Colonic mucosa (tissue), 4 donors: ENCODE results near the gene WFDC12. TPM values are rescaled to one million over a fixed set of nuclear protein-coding genes. Genes with fewer than 3 reads are reported as not detected.
"Not testable (repeated sequence)": the region's sequence is repeated elsewhere in the genome, so short reads cannot be mapped to it uniquely, and the experiment has no call there.

Experiments
- DNase-seq: peaks from one replicate; pipeline ENCODE4 v3.0.0-alpha.2; 2020
- H3K27ac ChIP-seq: fragments of 200-600 bp; one replicate; pipeline ENCODE4 v1.8.0; 2021
- H3K27me3 ChIP-seq: fragments of 200-600 bp; one replicate; pipeline ENCODE4 v1.8.0; 2021
- H3K36me3 ChIP-seq: fragments of 200-600 bp; one replicate; pipeline ENCODE4 v1.8.0; 2021
- H3K4me1 ChIP-seq: fragments of 200-600 bp; one replicate; pipeline ENCODE4 v1.8.0; 2021; ENCODE audit warnings: mild to moderate bottlenecking
- H3K4me3 ChIP-seq: fragments of 200-600 bp; one replicate; pipeline ENCODE4 v1.8.0; 2021
- H3K9ac ChIP-seq, 2 donors: one replicate each; pipeline ENCODE4 v1.7.0; 2013; ENCODE audit warnings: control low read depth in 2 of 2, low read depth in 2 of 2, low read length in 2 of 2
- H3K9me3 ChIP-seq: fragments of 200-600 bp; one replicate; pipeline ENCODE4 v1.8.0; 2021
- intact Hi-C: fragments of 100-400 bp; cut with DNase I; formaldehyde crosslinking; loops from one replicate; pipeline ENCODE4 v1.14.1; 2022
- total RNA-seq, 2 donors: library from RNA; stranded (reverse); fragmentation: NEBNext Ultra II Directional in 1 of 2; extraction: Animal tissue kit (Norgen Biotek cat#: 25700) in 1 of 2; gene quantifications; one replicate each; pipeline ENCODE4 v1.2.1, GENCODE V29; 2021
- TF ChIP-seq, protein P1 (sequence below): fragments of 200-600 bp; IDR thresholded peaks from one replicate; pipeline ENCODE4 v1.8.0; 2022; ENCODE audit warnings: antibody characterized with exemption, mild to moderate bottlenecking
- donor health status: healthy.
- donor health status: DM: no; HTN: no; CAD: no.
- donor health status: DM: no; HTN: no; CAD: no.

WFDC12 gene
- total RNA-seq, 2 donors from 2014 or later: not detected

DNA sequence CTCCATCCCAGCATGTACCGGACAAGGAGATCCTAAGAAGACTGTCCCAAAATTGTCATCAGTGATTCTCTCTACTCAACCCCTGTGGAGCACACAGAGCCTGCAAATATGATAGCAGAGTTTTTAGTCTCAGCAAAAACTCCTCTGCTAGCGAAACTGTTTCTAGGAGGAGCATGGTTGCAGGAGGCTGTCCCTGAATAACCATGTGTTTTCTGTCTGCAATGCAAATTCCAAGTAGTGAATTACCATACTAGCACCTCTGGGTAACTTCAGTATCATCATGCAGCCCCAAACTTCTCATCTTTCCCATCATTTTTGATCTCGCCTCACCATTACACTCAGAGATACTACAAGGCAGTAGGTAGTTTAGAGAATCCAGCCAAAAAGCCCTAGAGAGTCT lies 24.8 kb upstream of the WFDC12 start:
- no peaks in the 10 kb centered on the region for H3K27me3 ChIP-seq
- no peak overlapping the region for H3K4me3 ChIP-seq
- H3K36me3 ChIP-seq: no peaks in the 10 kb centered on the region
- TF ChIP-seq, protein P1, sequence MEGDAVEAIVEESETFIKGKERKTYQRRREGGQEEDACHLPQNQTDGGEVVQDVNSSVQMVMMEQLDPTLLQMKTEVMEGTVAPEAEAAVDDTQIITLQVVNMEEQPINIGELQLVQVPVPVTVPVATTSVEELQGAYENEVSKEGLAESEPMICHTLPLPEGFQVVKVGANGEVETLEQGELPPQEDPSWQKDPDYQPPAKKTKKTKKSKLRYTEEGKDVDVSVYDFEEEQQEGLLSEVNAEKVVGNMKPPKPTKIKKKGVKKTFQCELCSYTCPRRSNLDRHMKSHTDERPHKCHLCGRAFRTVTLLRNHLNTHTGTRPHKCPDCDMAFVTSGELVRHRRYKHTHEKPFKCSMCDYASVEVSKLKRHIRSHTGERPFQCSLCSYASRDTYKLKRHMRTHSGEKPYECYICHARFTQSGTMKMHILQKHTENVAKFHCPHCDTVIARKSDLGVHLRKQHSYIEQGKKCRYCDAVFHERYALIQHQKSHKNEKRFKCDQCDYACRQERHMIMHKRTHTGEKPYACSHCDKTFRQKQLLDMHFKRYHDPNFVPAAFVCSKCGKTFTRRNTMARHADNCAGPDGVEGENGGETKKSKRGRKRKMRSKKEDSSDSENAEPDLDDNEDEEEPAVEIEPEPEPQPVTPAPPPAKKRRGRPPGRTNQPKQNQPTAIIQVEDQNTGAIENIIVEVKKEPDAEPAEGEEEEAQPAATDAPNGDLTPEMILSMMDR: no peak
- intact Hi-C loops: no loop called here
- H3K9ac ChIP-seq: no peak overlapping the region
- H3K9me3 ChIP-seq: no peaks in the 10 kb centered on the region
- no peak overlapping the region for H3K27ac ChIP-seq
- no peaks in the 10 kb centered on the region for H3K4me1 ChIP-seq
- DNase-seq: no peak

DNA sequence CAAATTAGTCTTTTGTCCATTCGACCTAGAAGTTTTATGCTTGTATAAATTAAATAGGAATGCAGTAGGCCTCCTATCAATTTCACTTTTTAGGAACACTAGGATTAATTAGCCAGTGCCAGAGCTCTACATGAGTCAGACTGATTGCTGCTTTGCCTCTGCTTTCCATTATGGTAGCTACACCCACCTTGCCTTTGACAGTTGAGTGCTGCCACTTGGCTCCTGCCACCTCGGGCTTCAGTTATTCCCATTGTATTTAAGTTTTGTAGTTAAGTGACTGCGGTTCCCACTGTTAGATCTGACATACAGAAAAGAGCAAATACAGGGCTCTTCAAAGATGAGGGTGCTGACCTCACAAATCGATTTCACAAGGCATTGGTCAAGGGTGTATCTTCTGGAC lies 16.6 kb upstream of the WFDC12 start:
- H3K36me3 ChIP-seq: no peaks in the 10 kb centered on the region
- H3K4me3 ChIP-seq: no peak overlapping the region
- no peaks in the 10 kb centered on the region for H3K4me1 ChIP-seq
- H3K9ac ChIP-seq: no peak overlapping the region
- H3K9me3 ChIP-seq: no peaks in the 10 kb centered on the region
- no peak overlapping the region for H3K27ac ChIP-seq
- no peak for DNase-seq
- TF ChIP-seq, protein P1: no peak
- no peaks in the 10 kb centered on the region for H3K27me3 ChIP-seq
- intact Hi-C loops: loop anchor here (5.0 kb wide), 1 partner anchor 91 kb away; no protein-coding TSS in a partner anchor

- not testable (repeated sequence) for DNase-seq, H3K9me3 ChIP-seq, H3K4me1 ChIP-seq, H3K4me3 ChIP-seq, H3K36me3 ChIP-seq, H3K27me3 ChIP-seq, H3K27ac ChIP-seq, H3K9ac ChIP-seq
- intact Hi-C loops: loop anchor here (5.0 to 10.0 kb wide), 2 partner anchors 92 to 155 kb away; no protein-coding TSS in a partner anchor
These were observed 15.6 kb upstream of the WFDC12 start for GRCh38 chr20:45139733-45140375.

DNA sequence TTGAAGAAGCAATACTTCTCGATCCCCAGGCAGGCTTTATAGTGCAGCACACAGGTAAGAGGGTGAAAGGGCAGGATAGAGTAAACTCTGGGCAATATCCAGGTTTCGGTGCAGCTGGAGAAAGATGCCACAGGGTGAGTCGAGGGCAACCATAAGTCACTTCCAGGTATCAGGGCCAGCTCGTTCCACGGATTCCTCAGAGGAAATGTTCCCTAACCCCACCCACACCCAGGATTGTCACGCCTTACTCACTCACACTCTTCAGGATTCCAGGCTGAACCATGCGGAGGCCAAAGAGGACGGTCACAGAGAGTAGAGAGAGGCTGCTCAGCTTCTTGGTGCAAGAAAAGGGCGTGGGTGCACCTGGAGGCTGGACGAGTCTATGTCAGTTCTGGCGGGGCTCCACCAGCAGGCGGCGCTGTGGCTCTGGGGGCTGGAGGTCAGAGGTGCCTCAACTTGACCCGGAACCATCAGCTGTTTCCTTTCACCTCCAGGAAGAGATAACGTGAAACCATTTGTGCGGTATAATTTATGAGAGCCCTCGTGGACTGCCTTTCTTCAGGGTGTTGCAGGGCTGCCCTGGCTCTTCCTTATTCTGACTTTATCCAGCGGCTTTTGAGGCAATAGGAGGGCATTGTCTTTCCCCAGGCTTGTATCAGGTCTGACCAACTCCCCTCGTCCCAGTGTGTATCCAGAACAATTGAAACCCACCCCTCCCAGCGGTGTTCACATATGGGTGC lies 14.5 kb upstream of the WFDC12 start:
- Histone ChIP-seq H3K36me3 (no peaks in the 10 kb centered on the region), H3K9me3 (no peaks in the 10 kb centered on the region), H3K9ac (no peak overlapping the region), H3K27ac (peak overlapping the region; percentile 62), H3K27me3 (no peaks in the 10 kb centered on the region), H3K4me3 (no peak overlapping the region), H3K4me1 (no peaks in the 10 kb centered on the region)
- TF ChIP-seq, protein P1: peak; percentile 72
- DNase-seq: peak; percentile 93
- intact Hi-C loops: loop anchor here (10.0 kb wide), 1 partner anchor 156 kb away; no protein-coding TSS in a partner anchor

DNA sequence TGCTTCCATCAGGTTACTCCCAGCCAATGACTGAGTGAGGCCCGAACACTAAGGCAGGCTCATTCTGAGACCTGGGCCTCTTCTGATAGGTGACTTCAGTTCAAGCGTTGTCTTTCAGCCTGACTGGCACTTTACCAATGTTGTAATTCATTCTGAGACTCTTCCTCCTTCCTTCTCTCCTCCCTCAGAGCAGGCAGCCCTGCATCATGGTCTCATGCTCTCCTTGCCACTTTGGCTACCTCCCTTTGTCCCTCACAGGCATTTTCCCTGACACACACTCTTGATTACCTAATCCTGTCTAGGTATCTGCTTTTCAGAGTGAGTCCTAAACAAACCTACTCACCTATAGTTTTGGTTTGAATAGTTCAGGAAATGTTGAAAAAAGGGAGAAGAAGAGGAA lies 12.6 kb upstream of the WFDC12 start:
- Histone ChIP-seq H3K4me1 (no peaks in the 10 kb centered on the region), H3K9me3 (no peaks in the 10 kb centered on the region), H3K36me3 (no peaks in the 10 kb centered on the region), H3K27ac (no peak overlapping the region), H3K4me3 (no peak overlapping the region), H3K9ac (no peak overlapping the region), H3K27me3 (no peaks in the 10 kb centered on the region)
- intact Hi-C loops: loop anchor here (10.0 kb wide), 1 partner anchor 158 kb away; no protein-coding TSS in a partner anchor
- no peak for DNase-seq
- TF ChIP-seq, protein P1: no peak

DNA sequence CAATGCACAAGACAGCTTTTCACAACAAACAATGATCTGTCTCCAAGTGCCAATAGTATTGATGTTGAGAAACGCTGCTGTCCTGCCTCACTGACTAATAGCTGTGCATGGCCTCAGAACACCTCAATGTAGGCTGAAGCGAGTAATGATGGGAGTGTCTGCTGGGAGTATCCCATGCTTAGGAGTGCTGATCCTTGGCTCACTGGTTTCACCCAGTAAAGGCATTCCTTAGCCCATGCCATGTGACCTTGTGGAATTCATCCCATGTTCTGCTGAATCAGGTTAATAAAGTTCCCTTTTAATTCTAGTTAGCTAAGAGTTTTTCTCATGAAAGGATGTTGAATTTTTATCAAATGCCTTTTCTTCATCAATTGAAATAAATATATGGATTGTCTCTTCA lies 3.8 kb upstream of the WFDC12 start:
- intact Hi-C loops: no loop called here
- Histone ChIP-seq H3K9me3 (no peaks in the 10 kb centered on the region), H3K36me3 (no peaks in the 10 kb centered on the region), H3K4me1 (no peaks in the 10 kb centered on the region), H3K4me3 (no peak overlapping the region), H3K27me3 (no peaks in the 10 kb centered on the region), H3K9ac (no peak overlapping the region), H3K27ac (no peak overlapping the region)
- no peak for DNase-seq
- TF ChIP-seq, protein P1: no peak
